PC-9 (cell line): Measurements from ENCODE around the gene FUT9.

Experiments used
- CTCF ChIP-seq: fragments of 200-600 bp; sonication (generic); conservative IDR thresholded peaks from 2 replicates; pipeline ENCODE4 v1.6.1; 2017; ENCODE audit warnings: mixed run types, antibody characterized with exemption, mild to moderate bottlenecking, moderate library complexity
- EZH2 ChIP-seq: fragments of 200-600 bp; sonication (generic); IDR thresholded peaks from 2 replicates; pipeline ENCODE4 v1.8.0; 2017; ENCODE audit warnings: antibody characterized with exemption, low read depth

- TF ChIP-seq CTCF (no peak), EZH2 (no peak)
Measured at GRCh38 chr6:96065213-96065612, 49.4 kb downstream of the FUT9 start.
